Epithelial cell of esophagus (primary cell): ENCODE data around the gene ARFGAP3.

Experiments
- DNase-seq: peaks from one replicate; pipeline ENCODE4 v3.0.0; 2010; ENCODE audit warnings: low read depth
- H3K4me3 ChIP-seq: 2 replicates; pipeline ENCODE4 v1.5.1; 2011; ENCODE audit warnings: mild to moderate bottlenecking, low read length, control low read depth
- CTCF ChIP-seq: IDR thresholded peaks from 2 replicates; pipeline ENCODE4 v1.5.1; 2011; ENCODE audit warnings: low read depth, mild to moderate bottlenecking, low read length, control low read depth, inconsistent platforms; ENCODE audit not compliant: insufficient read depth; ENCODE audit errors: missing control alignments

Gene ARFGAP3

GRCh38 chr22:42897960-42898359 is 40.9 kb upstream of the ARFGAP3 start:
- DNase-seq, result no peak
- no peak overlapping the region for H3K4me3 ChIP-seq
- TF ChIP-seq CTCF, result no peak

GRCh38 chr22:42895541-42895981 is 38.5 kb upstream of the ARFGAP3 start:
- no peak overlapping the region for H3K4me3 ChIP-seq
- DNase-seq, result no peak
- no peak for TF ChIP-seq CTCF

GRCh38 chr22:42895087-42895486 is 38.0 kb upstream of the ARFGAP3 start:
- H3K4me3 ChIP-seq, result no peak overlapping the region
- no peak for TF ChIP-seq CTCF
- DNase-seq, result no peak

- no peak for DNase-seq
- TF ChIP-seq CTCF, result no peak
Observed at GRCh38 chr22:42893371-42894150, 36.5 kb upstream of the ARFGAP3 start.

GRCh38 chr22:42892571-42893316 is 35.7 kb upstream of the ARFGAP3 start:
- DNase-seq, result no peak
- no peak for TF ChIP-seq CTCF
- H3K4me3 ChIP-seq, result no peak overlapping the region

More at GRCh38 chr22:42893371-42894150, 36.5 kb upstream of the ARFGAP3 start:
- no peak overlapping the region for H3K4me3 ChIP-seq

- DNase-seq, result no peak
- no peak overlapping the region for H3K4me3 ChIP-seq
- no peak for TF ChIP-seq CTCF
Observed at GRCh38 chr22:42892156-42892555, 35.1 kb upstream of the ARFGAP3 start.
